ENCODE data around the gene MEX3C. TPM values are rescaled to one million over a fixed set of nuclear protein-coding genes. Genes with fewer than 3 reads are reported as not detected.

MEX3C gene
- total RNA-seq, 2 experiments from 2014 or later, result 46.7 to 66.9 TPM

DNA sequence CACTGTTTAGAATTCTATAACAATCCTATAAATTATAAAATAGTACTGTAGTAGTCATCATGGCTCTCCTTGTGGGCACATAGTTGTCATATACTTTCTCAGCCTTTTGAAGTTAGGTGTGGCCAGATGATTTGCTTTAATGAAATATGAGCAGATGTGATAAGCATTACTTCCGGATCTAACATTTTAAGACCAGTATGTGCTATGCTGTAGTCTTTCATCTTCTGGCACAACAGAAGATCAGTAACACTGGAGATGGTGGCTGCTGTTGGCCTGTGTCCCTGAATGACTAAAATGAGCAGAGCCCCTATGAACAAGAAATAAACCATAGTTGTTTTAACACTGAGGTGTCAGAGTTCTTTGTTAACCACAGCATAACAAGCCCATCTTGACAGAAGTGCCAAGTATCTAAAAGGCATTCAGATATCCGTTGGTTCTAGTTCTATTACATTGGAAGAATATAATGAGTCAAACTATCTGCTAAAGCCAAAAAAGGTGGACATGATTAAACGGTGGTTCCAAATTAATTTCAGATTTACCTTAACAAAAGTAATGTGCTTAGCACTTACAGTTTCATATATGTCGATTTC, 6.3 kb downstream of the MEX3C start:
- CTCF ChIA-PET, result no interaction called here
- H3K4me3 Mint-ChIP-seq, result peak overlapping the region; percentile 12
- H3K4me1 Mint-ChIP-seq, result peaks cover 73% of the 10 kb centered on the region
- no peaks in the 10 kb centered on the region for H3K27me3 Mint-ChIP-seq
- peak overlapping the region; percentile 12 for H3K27ac Mint-ChIP-seq
- no peaks in the 10 kb centered on the region for H3K9me3 Mint-ChIP-seq (ENCODE audit: low read depth)
- DNase-seq (peak; percentile 48), ATAC-seq (peak; percentile 73)
- peaks cover 44% of the 10 kb centered on the region for H3K36me3 Mint-ChIP-seq (ENCODE audit: low read depth)
- intact Hi-C loops (cut with DNase I, micrococcal nuclease), result loop anchor here (1.0 to 5.0 kb wide), 2 partner anchors 20 to 39 kb away; no protein-coding TSS in a partner anchor
- POLR2A ChIA-PET, result no interaction called here

GRCh38 chr18:51190000-51190399, 7.5 kb downstream of the MEX3C start:
- Mint-ChIP-seq H3K4me3 (no peak overlapping the region), H3K27me3 (no peaks in the 10 kb centered on the region), H3K4me1 (peaks cover 81% of the 10 kb centered on the region), H3K9me3 (ENCODE audit: low read depth) (no peaks in the 10 kb centered on the region), H3K27ac (peak overlapping the region; percentile 19), H3K36me3 (ENCODE audit: low read depth) (peaks cover 42% of the 10 kb centered on the region)
- POLR2A ChIA-PET, result interaction anchor here (0.5 kb wide), 1 partner anchor 159 kb away, joined by 4 read pairs; no protein-coding TSS in a partner anchor
- intact Hi-C loops (cut with DNase I, micrococcal nuclease), result loop anchor here in 1 of 2 experiments (5.0 kb wide), 1 partner anchor 38 kb away; no protein-coding TSS in a partner anchor
- no peak for DNase-seq
- no peak for ATAC-seq
- CTCF ChIA-PET, result interaction anchor here (0.9 kb wide), 1 partner anchor 18 kb away, joined by 3 read pairs; no protein-coding TSS in a partner anchor

DNA sequence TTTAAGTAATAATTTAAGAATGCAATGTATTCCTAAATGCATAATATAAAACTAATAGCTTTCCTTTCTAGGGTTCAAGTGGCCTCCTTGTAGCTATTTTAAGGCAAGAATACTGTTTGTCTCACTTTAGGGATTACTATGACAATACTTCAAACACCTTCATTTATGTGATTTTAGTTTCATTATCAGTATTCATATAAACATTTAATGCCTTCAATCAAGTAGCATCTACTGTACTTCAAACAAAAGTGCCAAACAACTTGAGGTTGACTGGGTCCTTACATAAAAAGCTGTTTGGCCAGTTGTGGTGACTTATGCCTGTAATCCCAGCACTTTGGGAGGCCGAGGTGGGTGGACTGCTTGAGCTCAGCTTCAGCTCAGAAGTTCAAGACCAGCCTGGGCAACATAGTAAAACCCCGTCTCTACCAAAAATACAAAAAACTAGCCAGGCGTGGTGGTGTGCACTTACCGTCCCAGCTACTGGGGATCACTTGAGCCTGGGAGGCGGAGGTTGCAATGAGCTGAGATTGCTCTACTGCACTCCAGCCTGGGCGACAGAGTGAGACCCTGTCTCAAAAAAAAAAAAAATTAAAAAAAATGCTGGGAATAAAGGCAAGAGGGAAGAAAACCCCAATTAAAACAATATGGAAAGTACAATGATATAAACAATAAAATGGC, 9.3 kb downstream of the MEX3C start:
- intact Hi-C loops (cut with DNase I, micrococcal nuclease), result no loop called here
- Mint-ChIP-seq H3K9me3 (ENCODE audit: low read depth) (no peaks in the 10 kb centered on the region), H3K27ac (no peak overlapping the region), H3K4me1 (peaks cover 80% of the 10 kb centered on the region), H3K4me3 (no peak overlapping the region), H3K27me3 (no peaks in the 10 kb centered on the region), H3K36me3 (ENCODE audit: low read depth) (peaks cover 43% of the 10 kb centered on the region)
- ChIA-PET CTCF (interaction anchor here (0.7 to 1.3 kb wide), 3 partner anchors 13 to 34 kb away, joined by 3 read pairs; no protein-coding TSS in a partner anchor), POLR2A (interaction anchor here (0.7 kb wide), 1 partner anchor 55 kb away, joined by 3 read pairs; no protein-coding TSS in a partner anchor)
- ATAC-seq (no peak), DNase-seq (no peak)

DNA sequence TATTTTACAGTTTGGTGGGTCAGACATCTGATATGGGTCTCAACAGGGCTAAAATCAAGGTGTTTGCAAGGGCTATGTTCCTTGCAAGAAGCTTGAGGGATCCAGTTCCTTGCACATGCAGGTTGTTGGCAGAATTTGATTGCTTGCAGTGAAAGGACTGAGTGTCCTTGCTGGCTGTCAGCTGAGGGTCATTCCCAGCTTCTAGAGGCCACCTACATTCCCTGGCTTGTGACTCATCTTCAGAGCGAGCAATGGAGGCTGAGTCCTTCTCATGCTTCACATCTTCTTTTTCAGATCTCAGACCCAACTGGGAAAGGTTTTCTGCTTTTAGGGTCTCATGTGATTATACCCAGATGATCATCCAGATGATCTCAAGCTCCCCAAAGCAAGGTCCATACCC, 12.4 kb downstream of the MEX3C start:
- Mint-ChIP-seq H3K27me3 (no peaks in the 10 kb centered on the region), H3K27ac (no peak overlapping the region), H3K4me1 (peaks cover 72% of the 10 kb centered on the region), H3K36me3 (ENCODE audit: low read depth) (peaks cover 44% of the 10 kb centered on the region), H3K9me3 (ENCODE audit: low read depth) (peaks cover 1% of the 10 kb centered on the region), H3K4me3 (no peak overlapping the region)
- CTCF ChIA-PET, result interaction anchor here (0.7 to 0.8 kb wide), 2 partner anchors 10 to 265 kb away, joined by 3 to 5 read pairs; no protein-coding TSS in a partner anchor
- intact Hi-C loops (cut with DNase I, micrococcal nuclease), result no loop called here
- ATAC-seq (no peak), DNase-seq (no peak)
- POLR2A ChIA-PET, result no interaction called here

DNA sequence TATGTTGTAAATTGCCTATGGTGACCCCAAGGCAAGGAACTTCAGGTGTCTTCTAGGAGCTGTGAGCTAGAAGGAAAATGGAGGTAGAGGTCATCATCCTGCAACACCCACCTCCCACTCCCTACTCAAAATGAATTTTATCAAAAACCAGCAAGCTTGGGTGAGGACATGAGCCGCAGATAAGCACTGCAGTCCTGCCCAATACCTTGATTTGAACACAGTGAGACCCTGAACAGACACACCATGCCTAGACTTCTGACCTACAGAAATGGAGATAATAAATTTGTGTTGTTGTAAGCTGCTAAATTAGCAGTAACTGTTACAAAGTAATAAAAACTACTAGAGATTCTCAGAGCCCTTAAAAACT, 13.4 kb downstream of the MEX3C start:
- CTCF ChIA-PET, result interaction anchor here (1.5 to 1.7 kb wide), 3 partner anchors 9 to 42 kb away, joined by 3 to 6 read pairs (median 4); no protein-coding TSS in a partner anchor
- POLR2A ChIA-PET, result no interaction called here
- DNase-seq (no peak), ATAC-seq (no peak)
- H3K4me1 Mint-ChIP-seq, result peaks cover 70% of the 10 kb centered on the region
- H3K27me3 Mint-ChIP-seq, result no peaks in the 10 kb centered on the region
- no peak overlapping the region for H3K4me3 Mint-ChIP-seq
- peaks cover 42% of the 10 kb centered on the region for H3K36me3 Mint-ChIP-seq (ENCODE audit: low read depth)
- peak overlapping the region; percentile 42 for H3K27ac Mint-ChIP-seq
- peaks cover 1% of the 10 kb centered on the region for H3K9me3 Mint-ChIP-seq (ENCODE audit: low read depth)
- intact Hi-C loops (cut with DNase I, micrococcal nuclease), result no loop called here

DNA sequence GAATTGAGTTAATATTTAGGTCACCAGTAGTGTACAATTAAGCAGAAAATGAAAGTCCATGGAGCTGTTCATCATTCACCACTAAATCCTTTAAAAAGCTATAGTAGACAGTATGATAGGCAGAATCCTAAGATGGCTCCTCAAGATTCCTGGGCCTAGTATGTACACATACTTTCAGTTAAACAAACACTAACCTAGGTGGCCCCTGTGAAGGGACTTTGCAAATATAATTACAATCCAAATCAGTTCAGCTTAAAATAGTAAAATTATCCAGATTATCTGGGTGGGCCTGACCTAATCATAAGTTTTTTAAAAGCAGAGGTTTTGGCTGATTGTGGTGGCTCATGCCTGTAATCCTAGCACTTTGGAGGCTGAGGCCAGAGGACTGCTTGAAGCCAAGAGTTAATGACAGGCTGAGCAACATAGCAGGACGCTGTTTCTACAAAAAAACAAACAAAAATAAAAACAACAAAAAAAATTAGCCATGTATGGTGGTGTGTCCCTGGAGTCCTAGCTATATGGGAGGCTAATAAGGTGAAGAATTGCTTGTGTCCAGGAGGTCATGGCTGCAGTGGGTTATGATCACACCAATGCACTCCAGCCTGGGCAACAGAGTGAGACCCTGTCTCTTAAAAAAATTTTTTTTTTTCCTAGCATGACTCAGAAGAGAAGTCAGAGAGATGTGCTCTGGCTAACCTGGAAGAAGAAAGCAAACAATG, 13.9 kb downstream of the MEX3C start:
- Mint-ChIP-seq H3K27me3 (no peaks in the 10 kb centered on the region), H3K36me3 (ENCODE audit: low read depth) (peaks cover 39% of the 10 kb centered on the region), H3K27ac (peak overlapping the region; percentile 65), H3K4me1 (peaks cover 68% of the 10 kb centered on the region), H3K4me3 (no peak overlapping the region), H3K9me3 (ENCODE audit: low read depth) (peaks cover 1% of the 10 kb centered on the region)
- POLR2A ChIA-PET, result interaction anchor here (0.6 to 1.1 kb wide), 3 partner anchors 12 to 213 kb away, joined by 4 to 5 read pairs (median 4); partner anchors contain the start of gene MEX3C
- CTCF ChIA-PET, result interaction anchor here (0.6 to 1.7 kb wide), 4 partner anchors 8 to 206 kb away, joined by 3 to 6 read pairs (median 4); no protein-coding TSS in a partner anchor
- DNase-seq (no peak), ATAC-seq (no peak)
- intact Hi-C loops (cut with DNase I, micrococcal nuclease), result no loop called here

GRCh38 chr18:51182824-51183223, 14.7 kb downstream of the MEX3C start:
- ChIA-PET POLR2A (interaction anchor here (0.6 to 1.1 kb wide), 3 partner anchors 11 to 213 kb away, joined by 4 to 5 read pairs (median 4); partner anchors contain the start of gene MEX3C), CTCF (interaction anchor here (0.6 to 1.5 kb wide), 3 partner anchors 8 to 207 kb away, joined by 3 to 4 read pairs (median 3); no protein-coding TSS in a partner anchor)
- peaks cover 67% of the 10 kb centered on the region for H3K4me1 Mint-ChIP-seq
- DNase-seq, result no peak
- intact Hi-C loops (cut with DNase I, micrococcal nuclease), result no loop called here
- H3K9me3 Mint-ChIP-seq (ENCODE audit: low read depth), result peaks cover 1% of the 10 kb centered on the region
- H3K4me3 Mint-ChIP-seq, result no peak overlapping the region
- H3K27me3 Mint-ChIP-seq, result no peaks in the 10 kb centered on the region
- peak overlapping the region; percentile 65 for H3K27ac Mint-ChIP-seq
- peak; percentile 65 for ATAC-seq
- H3K36me3 Mint-ChIP-seq (ENCODE audit: low read depth), result peaks cover 42% of the 10 kb centered on the region

- DNase-seq (no peak), ATAC-seq (peak; percentile 82)
- intact Hi-C loops (cut with DNase I, micrococcal nuclease), result loop anchor here (1.0 to 2.0 kb wide), 5 partner anchors 9 to 63 kb away; partner anchors contain the start of gene MEX3C (in 2 of the 2)
- peaks cover 63% of the 10 kb centered on the region for H3K4me1 Mint-ChIP-seq
- ChIA-PET CTCF (interaction anchor here (0.9 to 2.0 kb wide), 7 partner anchors 12 to 63 kb away, joined by 3 to 8 read pairs (median 3); no protein-coding TSS in a partner anchor), POLR2A (interaction anchor here (0.9 kb wide), 2 partner anchors 11 to 23 kb away, joined by 4 to 5 read pairs; no protein-coding TSS in a partner anchor)
- peaks cover 32% of the 10 kb centered on the region for H3K36me3 Mint-ChIP-seq (ENCODE audit: low read depth)
- H3K27me3 Mint-ChIP-seq, result no peaks in the 10 kb centered on the region
- peak overlapping the region; percentile 64 for H3K4me3 Mint-ChIP-seq
- peak overlapping the region; percentile 92 for H3K27ac Mint-ChIP-seq
- H3K9me3 Mint-ChIP-seq (ENCODE audit: low read depth), result no peaks in the 10 kb centered on the region
These were observed 25.7 kb downstream of the MEX3C start for GRCh38 chr18:51171625-51172259.

DNA sequence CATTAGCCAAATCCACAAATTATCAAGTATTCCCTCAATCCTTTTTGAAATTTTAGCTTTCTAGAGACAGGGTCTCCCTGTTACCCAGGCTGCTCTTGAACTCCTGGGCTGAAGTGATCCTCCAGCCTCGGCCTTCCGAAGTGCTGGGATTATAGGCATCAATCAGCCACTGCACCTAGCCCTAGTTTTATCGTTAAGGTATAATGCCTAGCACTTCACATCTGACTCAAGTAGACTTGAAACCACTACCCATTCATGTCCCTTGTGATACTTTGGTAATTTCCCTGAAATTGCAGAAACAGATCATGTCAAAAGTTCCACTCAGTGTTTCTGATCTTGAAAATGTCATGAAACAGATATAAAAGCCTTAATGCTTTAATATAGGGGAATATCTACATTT, 26.3 kb downstream of the MEX3C start:
- DNase-seq (no peak), ATAC-seq (peak; percentile 83)
- intact Hi-C loops (cut with DNase I, micrococcal nuclease), result loop anchor here (1.0 to 2.0 kb wide), 4 partner anchors 20 to 64 kb away; partner anchors contain the start of gene MEX3C (in 2 of the 2)
- Mint-ChIP-seq H3K27ac (peak overlapping the region; percentile 92), H3K27me3 (no peaks in the 10 kb centered on the region), H3K4me1 (peaks cover 62% of the 10 kb centered on the region), H3K9me3 (ENCODE audit: low read depth) (no peaks in the 10 kb centered on the region), H3K4me3 (peak overlapping the region; percentile 64), H3K36me3 (ENCODE audit: low read depth) (peaks cover 27% of the 10 kb centered on the region)
- ChIA-PET CTCF (interaction anchor here (0.6 to 2.0 kb wide), 7 partner anchors 13 to 240 kb away, joined by 3 to 8 read pairs (median 3); no protein-coding TSS in a partner anchor), POLR2A (no interaction called here)

GRCh38 chr18:51170664-51171063, 26.8 kb downstream of the MEX3C start:
- ChIA-PET CTCF (interaction anchor here (0.6 to 1.2 kb wide), 2 partner anchors 26 to 239 kb away, joined by 3 read pairs; no protein-coding TSS in a partner anchor), POLR2A (no interaction called here)
- Mint-ChIP-seq H3K36me3 (ENCODE audit: low read depth) (peaks cover 23% of the 10 kb centered on the region), H3K4me3 (no peak overlapping the region), H3K9me3 (ENCODE audit: low read depth) (no peaks in the 10 kb centered on the region), H3K27me3 (no peaks in the 10 kb centered on the region), H3K4me1 (peaks cover 62% of the 10 kb centered on the region), H3K27ac (peak overlapping the region; percentile 92)
- DNase-seq (no peak), ATAC-seq (peak; percentile 11)
- intact Hi-C loops (cut with DNase I, micrococcal nuclease), result loop anchor here (1.0 to 2.0 kb wide), 4 partner anchors 19 to 64 kb away; partner anchors contain the start of gene MEX3C (in 2 of the 2)

Measured in activated CD4-positive, alpha-beta T cell treated with anti-CD3 and anti-CD28 coated beads for 36 hours (primary cell).